HEK293 (cell line): ENCODE measurements around the gene ZNF714.

ENCODE experiments used
- CTCF ChIA-PET: fragments of 350-600 bp; formaldehyde crosslinking; extraction: SDS; loops from one replicate; lab custom pipeline; 2021; ENCODE audit warnings: antibody characterized with exemption; lab: Yijun Ruan, JAX
- POLR2A ChIA-PET: fragments of 300-600 bp; formaldehyde crosslinking; extraction: SDS; loops from one replicate; lab custom pipeline; 2020; ENCODE audit warnings: antibody characterized with exemption, inconsistent platforms; lab: Yijun Ruan, JAX
- H3K27ac ChIP-seq: fragments of 200-500 bp; sonication (Bioruptor generic); 2 replicates; pipeline ENCODE4 v1.5.1; 2014; ENCODE audit warnings: low read depth, low read length, control low read depth, inconsistent platforms; ENCODE audit errors: extremely low read depth
- H3K36me3 ChIP-seq, 2 experiments: fragments of 200-500 bp in 1 of 2; sonication (Bioruptor generic) in 1 of 2; 1 replicate in 1 of 2; 2 replicates in 1 of 2; pipeline ENCODE4 v1.5.1; 2014 to 2017; ENCODE audit warnings: inconsistent platforms in 2 of 2, low read length in 2 of 2; ENCODE audit not compliant: control insufficient read depth in 2 of 2, insufficient read depth in 1 of 2
- H3K4me1 ChIP-seq: fragments of 200-500 bp; sonication (Bioruptor generic); 2 replicates; pipeline ENCODE4 v1.5.1; 2014; ENCODE audit warnings: mild to moderate bottlenecking, low read length, inconsistent platforms; ENCODE audit not compliant: control insufficient read depth, insufficient read depth
- H3K4me3 ChIP-seq: 2 replicates; pipeline ENCODE4 v1.5.1; 2011; ENCODE audit warnings: low read depth, mild to moderate bottlenecking, control low read depth, low read length, moderate library complexity
- H3K9me3 ChIP-seq: fragments of 200-500 bp; sonication (Bioruptor generic); 2 replicates; pipeline ENCODE4 v1.5.1; 2014; ENCODE audit warnings: low read depth, low read length, inconsistent platforms; ENCODE audit not compliant: control insufficient read depth, insufficient read depth
- BCL11B ChIP-seq: fragments of 450-650 bp; formaldehyde crosslinking; IDR thresholded peaks from 2 replicates; pipeline ENCODE4 v1.5.1; 2016; ENCODE audit warnings: low read depth, missing biosample characterization, missing genetic modification characterization
- HOXA7 ChIP-seq: sonication (generic); formaldehyde crosslinking; IDR thresholded peaks from 2 replicates; pipeline ENCODE4 v1.8.1; 2022; ENCODE audit warnings: missing genetic modification reagents, borderline replicate concordance
- HOXC10 ChIP-seq: sonication (generic); formaldehyde crosslinking; IDR thresholded peaks from 2 replicates; pipeline ENCODE4 v1.8.1; 2023; ENCODE audit warnings: mild to moderate bottlenecking, missing genetic modification reagents
- MEIS1 ChIP-seq: sonication (generic); formaldehyde crosslinking; IDR thresholded peaks from 2 replicates; pipeline ENCODE4 v1.8.1; 2022; ENCODE audit warnings: missing genetic modification reagents, mild to moderate bottlenecking, borderline replicate concordance
- OSR2 ChIP-seq: fragments of 450-650 bp; formaldehyde crosslinking; IDR thresholded peaks from 2 replicates; pipeline ENCODE4 v1.5.1; 2016; ENCODE audit warnings: missing biosample characterization, missing genetic modification characterization
- PRDM2 ChIP-seq: fragments of 450-650 bp; formaldehyde crosslinking; IDR thresholded peaks from 2 replicates; pipeline ENCODE4 v1.5.1; 2016; ENCODE audit warnings: missing biosample characterization, missing genetic modification characterization, borderline replicate concordance
- SP3 ChIP-seq: fragments of 450-650 bp; formaldehyde crosslinking; IDR thresholded peaks from 2 replicates; pipeline ENCODE4 v1.5.1; 2016; ENCODE audit warnings: missing biosample characterization, missing genetic modification characterization
- ZEB2 ChIP-seq: fragments of 450-650 bp; formaldehyde crosslinking; IDR thresholded peaks from 2 replicates; pipeline ENCODE4 v1.5.1; 2016; ENCODE audit warnings: missing biosample characterization, missing genetic modification characterization
- ZIC2 ChIP-seq: fragments of 450-650 bp; formaldehyde crosslinking; IDR thresholded peaks from 2 replicates; pipeline ENCODE4 v1.5.1; 2016; ENCODE audit warnings: missing biosample characterization, missing genetic modification characterization
- ZNF169 ChIP-seq: fragments of 450-650 bp; formaldehyde crosslinking; IDR thresholded peaks from 2 replicates; pipeline ENCODE4 v1.5.1; 2016; ENCODE audit warnings: missing biosample characterization, missing genetic modification characterization
- ZNF274 ChIP-seq, 2 experiments: fragments of 200-500 bp in 1 of 2; fragments of 450-650 bp in 1 of 2; sonication (Bioruptor generic) in 1 of 2; formaldehyde crosslinking in 1 of 2; IDR thresholded peaks; 2 replicates each; pipeline versions ENCODE4 v1.5.1 to v1.6.1; 2014 to 2016; ENCODE audit warnings: borderline replicate concordance in 1 of 2, inconsistent platforms in 1 of 2, low read length in 1 of 2, missing biosample characterization in 1 of 2, missing genetic modification characterization in 1 of 2
- ZNF366 ChIP-seq: fragments of 450-650 bp; formaldehyde crosslinking; conservative IDR thresholded peaks from 2 replicates; pipeline ENCODE4 v1.5.1; 2016; ENCODE audit warnings: missing biosample characterization, missing genetic modification characterization
- ZNF404 ChIP-seq: fragments of 450-650 bp; formaldehyde crosslinking; IDR thresholded peaks from 2 replicates; pipeline ENCODE4 v1.5.1; 2017; ENCODE audit warnings: missing biosample characterization, missing genetic modification characterization
- ZNF433 ChIP-seq: fragments of 450-650 bp; formaldehyde crosslinking; IDR thresholded peaks from 2 replicates; pipeline ENCODE4 v1.5.1; 2016; ENCODE audit warnings: missing biosample characterization, missing genetic modification characterization, low read depth
- ZNF473 ChIP-seq: fragments of 450-650 bp; formaldehyde crosslinking; IDR thresholded peaks from 2 replicates; pipeline ENCODE4 v1.5.1; 2017; ENCODE audit warnings: missing biosample characterization, missing genetic modification characterization
- ZNF521 ChIP-seq: fragments of 450-650 bp; formaldehyde crosslinking; IDR thresholded peaks from 2 replicates; pipeline ENCODE4 v1.5.1; 2017; ENCODE audit warnings: missing biosample characterization, mild to moderate bottlenecking, missing genetic modification characterization
- ZNF76 ChIP-seq: fragments of 450-650 bp; formaldehyde crosslinking; IDR thresholded peaks from 2 replicates; pipeline ENCODE4; 2016; ENCODE audit warnings: low read depth, missing biosample characterization, missing genetic modification characterization, borderline replicate concordance
- ZNF830 ChIP-seq: fragments of 450-650 bp; IDR thresholded peaks from 2 replicates; pipeline ENCODE4 v1.5.0; 2018; ENCODE audit warnings: missing biosample characterization, missing genetic modification characterization, low read depth, mild to moderate bottlenecking, moderate library complexity
- ZSCAN23 ChIP-seq: fragments of 450-650 bp; formaldehyde crosslinking; IDR thresholded peaks from 2 replicates; pipeline ENCODE4 v1.5.1; 2016; ENCODE audit warnings: missing biosample characterization, missing genetic modification characterization
- TF ChIP-seq, protein P1 (sequence below): fragments of 450-650 bp; formaldehyde crosslinking; IDR thresholded peaks from 2 replicates; pipeline ENCODE4 v1.5.1; 2016; ENCODE audit warnings: missing biosample characterization, missing genetic modification characterization

Gene ZNF714

GRCh38 chr19:21151460-21151859 is 69.5 kb downstream of the ZNF714 start (continued):
- no peak for TF ChIP-seq BCL11B (tag by site-specific recombination)
- no peak for TF ChIP-seq ZEB2 (tag by site-specific recombination)

GRCh38 chr19:21158523-21159135 is 76.6 kb downstream of the ZNF714 start:
- Histone ChIP-seq H3K4me3 (no peak overlapping the region), H3K9me3 (no peaks in the 10 kb centered on the region), H3K27ac (no peak overlapping the region), H3K4me1 (no peaks in the 10 kb centered on the region), H3K36me3 (peaks cover 37 to 42% of the 10 kb centered on the region in 2 experiments)
- no peak for TF ChIP-seq ZNF433 (tag by site-specific recombination)
- TF ChIP-seq ZNF76 (tag by site-specific recombination), result no peak
- no peak for TF ChIP-seq ZNF404 (tag by site-specific recombination)
- no peak for TF ChIP-seq HOXA7
- no peak for TF ChIP-seq ZNF169 (tag by site-specific recombination)
- no peak for TF ChIP-seq ZNF830 (tag by site-specific recombination)
- no peak for TF ChIP-seq ZNF521 (tag by site-specific recombination)
- TF ChIP-seq HOXC10 (CRISPR knock-in tag), result no peak
- no peak for TF ChIP-seq BCL11B (tag by site-specific recombination)
- no peak for TF ChIP-seq MEIS1
- no peak for TF ChIP-seq PRDM2
- no peak for TF ChIP-seq ZIC2 (tag by site-specific recombination)
- TF ChIP-seq ZNF274 (IDR thresholded peaks at IDR 0.05; ENCODE audit: low read length), result no peak
- no peak for TF ChIP-seq ZNF274 (tag by site-specific recombination; IDR thresholded peaks at IDR 0.05; ENCODE audit: borderline replicate concordance)
- TF ChIP-seq ZNF473 (tag by site-specific recombination), result no peak
- TF ChIP-seq ZNF366 (tag by site-specific recombination), result no peak
- no peak for TF ChIP-seq OSR2
- ChIA-PET POLR2A (interaction anchor here (1.4 kb wide), 1 partner anchor 16 kb away, joined by 5 read pairs; the partner anchor contains the start of gene ZNF431), CTCF (no interaction called here)

GRCh38 chr19:21164541-21164940 is 82.5 kb downstream of the ZNF714 start:
- H3K4me1 ChIP-seq, result no peaks in the 10 kb centered on the region
- no peak overlapping the region for H3K27ac ChIP-seq
- H3K9me3 ChIP-seq, result no peaks in the 10 kb centered on the region
- ChIA-PET CTCF (no interaction called here), POLR2A (interaction anchor here (1.3 to 1.8 kb wide), 2 partner anchors 22 to 144 kb away, joined by 5 to 8 read pairs; partner anchors contain the start of genes ZNF430 and ZNF431)
- H3K4me3 ChIP-seq, result no peak overlapping the region
- TF ChIP-seq HOXC10 (CRISPR knock-in tag) (no peak), ZSCAN23 (tag by site-specific recombination) (no peak), SP3 (tag by site-specific recombination) (no peak)
- TF ChIP-seq, protein P1, sequence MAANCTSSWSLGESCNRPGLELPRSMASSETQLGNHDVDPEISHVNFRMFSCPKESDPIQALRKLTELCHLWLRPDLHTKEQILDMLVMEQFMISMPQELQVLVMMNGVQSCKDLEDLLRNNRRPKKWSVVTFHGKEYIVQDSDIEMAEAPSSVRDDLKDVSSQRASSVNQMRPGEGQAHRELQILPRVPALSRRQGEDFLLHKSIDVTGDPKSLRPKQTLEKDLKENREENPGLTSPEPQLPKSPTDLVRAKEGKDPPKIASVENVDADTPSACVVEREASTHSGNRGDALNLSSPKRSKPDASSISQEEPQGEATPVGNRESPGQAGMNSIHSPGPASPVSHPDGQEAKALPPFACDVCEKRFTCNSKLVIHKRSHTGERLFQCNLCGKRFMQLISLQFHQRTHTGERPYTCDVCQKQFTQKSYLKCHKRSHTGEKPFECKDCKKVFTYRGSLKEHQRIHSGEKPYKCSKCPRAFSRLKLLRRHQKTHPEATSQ (tag by site-specific recombination), result no peak
- H3K36me3 ChIP-seq, result peaks cover 55 to 57% of the 10 kb centered on the region in 2 experiments
